ENCODE measurements around the gene GFOD2. TPM values are rescaled to one million over a fixed set of nuclear protein-coding genes. Genes with fewer than 3 reads are reported as not detected.

The GFOD2 gene
- total and polyA plus RNA-seq, 9 donors = 8.3 to 15.9 (median 12.9) TPM

GRCh38 chr16:67647111-67647651, 71.9 kb downstream of the GFOD2 start:
- TF ChIP-seq CTCF (IDR thresholded peaks at IDR 0.05) = no peak
- no peak for TF ChIP-seq POLR2A (IDR thresholded peaks at IDR 0.05)
- TF ChIP-seq EP300 (IDR thresholded peaks at IDR 0.05) = no peak
- H3K36me3 ChIP-seq = no peaks in the 10 kb centered on the region
- WGBS, 3 donors = 70 to 81% (median 72%) methylated on average over 11 to 15 of the region's 15 CpGs
- H3K4me3 ChIP-seq = no peak overlapping the region
- no peak overlapping the region for H3K27ac ChIP-seq
- DNase-seq = no peak
- H3K4me1 ChIP-seq (ENCODE audit: insufficient read depth) = no peaks in the 10 kb centered on the region
- no peaks in the 10 kb centered on the region for H3K9me3 ChIP-seq
- intact Hi-C loops (cut with DNase I) = loop anchor here in 3 of 4 donors (5.0 to 10.0 kb wide), 3 partner anchors 85 to 102 kb away; partner anchors contain the start of gene CTCF (in 1 of the 3)
- peaks cover 6% of the 10 kb centered on the region for H3K27me3 ChIP-seq

GRCh38 chr16:67645397-67646121, 73.6 kb downstream of the GFOD2 start:
- Histone ChIP-seq H3K27ac (no peak overlapping the region), H3K4me3 (no peak overlapping the region), H3K27me3 (peaks cover 2% of the 10 kb centered on the region), H3K4me1 (ENCODE audit: insufficient read depth) (no peaks in the 10 kb centered on the region), H3K9me3 (no peaks in the 10 kb centered on the region), H3K36me3 (no peaks in the 10 kb centered on the region)
- TF ChIP-seq EP300 (IDR thresholded peaks at IDR 0.05) (no peak), POLR2A (IDR thresholded peaks at IDR 0.05) (no peak), CTCF (IDR thresholded peaks at IDR 0.05) (no peak)
- 79 to 88% (median 84%) methylated on average over 6 to 15 of the region's 15 CpGs for WGBS, 3 donors
- intact Hi-C loops (cut with DNase I) = loop anchor here in 3 of 4 donors (5.0 to 10.0 kb wide), 3 partner anchors 83 to 101 kb away; partner anchors contain the start of gene CTCF (in 1 of the 3)
- DNase-seq = peak in 1 of 5 donors; percentile 18

GRCh38 chr16:67644038-67644437, 75.1 kb downstream of the GFOD2 start:
- no peaks in the 10 kb centered on the region for H3K36me3 ChIP-seq
- no peaks in the 10 kb centered on the region for H3K4me1 ChIP-seq (ENCODE audit: insufficient read depth)
- no peak overlapping the region for H3K27ac ChIP-seq
- no peaks in the 10 kb centered on the region for H3K9me3 ChIP-seq
- H3K27me3 ChIP-seq = peaks cover 2% of the 10 kb centered on the region
- no peak overlapping the region for H3K4me3 ChIP-seq
- intact Hi-C loops (cut with DNase I) = loop anchor here in 3 of 4 donors (5.0 to 10.0 kb wide), 3 partner anchors 82 to 99 kb away; partner anchors contain the start of gene CTCF (in 1 of the 3)
- TF ChIP-seq EP300 (IDR thresholded peaks at IDR 0.05) (no peak), CTCF (IDR thresholded peaks at IDR 0.05) (no peak), POLR2A (IDR thresholded peaks at IDR 0.05) (no peak)
- DNase-seq = no peak
- WGBS, 3 donors = 78 to 84% (median 79%) methylated on average over 9 of the region's 9 CpGs

- no peaks in the 10 kb centered on the region for H3K36me3 ChIP-seq
- no peaks in the 10 kb centered on the region for H3K27me3 ChIP-seq
- no peak overlapping the region for H3K27ac ChIP-seq
- 49 to 53% (median 52%) methylated on average over 10 of the region's 10 CpGs for WGBS, 3 donors
- H3K4me1 ChIP-seq (ENCODE audit: insufficient read depth) = no peaks in the 10 kb centered on the region
- DNase-seq = peak in 1 of 5 donors; percentile 43
- no peak overlapping the region for H3K4me3 ChIP-seq
- TF ChIP-seq CTCF (IDR thresholded peaks at IDR 0.05) (no peak), POLR2A (IDR thresholded peaks at IDR 0.05) (no peak), EP300 (IDR thresholded peaks at IDR 0.05) (no peak)
- intact Hi-C loops (cut with DNase I) = loop anchor here in 3 of 4 donors (5.0 to 10.0 kb wide), 3 partner anchors 80 to 97 kb away; partner anchors contain the start of gene CTCF (in 1 of the 3)
- no peaks in the 10 kb centered on the region for H3K9me3 ChIP-seq
Observed at GRCh38 chr16:67641779-67642708, 77.1 kb downstream of the GFOD2 start.
